HG03025 (cell line): ENCODE data around the gene CDKL5.

Experiments used
- ATAC-seq: cut with Tn5 transposase; IDR thresholded peaks from one replicate; pipeline ENCODE4 v1.9.1; 2021; ENCODE audit warnings: mild to moderate bottlenecking, moderate library complexity; ENCODE audit not compliant: unreplicated experiment, low FRiP score

Gene CDKL5

GRCh38 chrX:18639280-18639679 lies 213.9 kb downstream of the CDKL5 start:
- ATAC-seq: no peak

- ATAC-seq: no peak
Observed at GRCh38 chrX:18640686-18641085, 215.3 kb downstream of the CDKL5 start.

GRCh38 chrX:18643243-18643642 lies 217.8 kb downstream of the CDKL5 start:
- ATAC-seq: no peak

- no peak for ATAC-seq
Observed at GRCh38 chrX:18643853-18644252, 218.4 kb downstream of the CDKL5 start.

- no peak for ATAC-seq
Observed at GRCh38 chrX:18647621-18648020, 222.2 kb downstream of the CDKL5 start.

GRCh38 chrX:18649498-18649951 lies 224.1 kb downstream of the CDKL5 start:
- ATAC-seq: no peak

GRCh38 chrX:18650662-18651061 lies 225.3 kb downstream of the CDKL5 start:
- ATAC-seq: no peak

- ATAC-seq: no peak
Observed at GRCh38 chrX:18652636-18653035, 227.2 kb downstream of the CDKL5 start.

GRCh38 chrX:18654875-18655836 lies 229.7 kb downstream of the CDKL5 start:
- ATAC-seq: no peak

- no peak for ATAC-seq
Observed at GRCh38 chrX:18661273-18661672, 235.9 kb downstream of the CDKL5 start.

- no peak for ATAC-seq
Observed at GRCh38 chrX:18664947-18665346, 239.5 kb downstream of the CDKL5 start.

- ATAC-seq: no peak
Observed at GRCh38 chrX:18666614-18667013, 241.2 kb downstream of the CDKL5 start.

GRCh38 chrX:18668071-18668835 lies 242.8 kb downstream of the CDKL5 start:
- ATAC-seq: no peak

GRCh38 chrX:18672008-18672407 lies 246.6 kb downstream of the CDKL5 start, which contains the start of gene RS1:
Gene RS1, minus strand, starts transcription at chrX:18672108. Its CDS starts 40 bp downstream, at chrX:18672068.
- no peak for ATAC-seq

GRCh38 chrX:18674417-18674787 lies 249.0 kb downstream of the CDKL5 start:
- peak; percentile 45 for ATAC-seq

- ATAC-seq: peak; percentile 84
Observed at GRCh38 chrX:18674788-18675735, 249.7 kb downstream of the CDKL5 start.

- ATAC-seq: no peak
Observed at GRCh38 chrX:18676050-18676449, 250.6 kb downstream of the CDKL5 start.

- ATAC-seq: no peak
Observed at GRCh38 chrX:18676470-18676869, 251.1 kb downstream of the CDKL5 start.

GRCh38 chrX:18677161-18677869 lies 251.9 kb downstream of the CDKL5 start:
- ATAC-seq: no peak

- no peak for ATAC-seq
Observed at GRCh38 chrX:18681996-18682395, 256.6 kb downstream of the CDKL5 start.
